ENCODE measurements around the gene PPP1R12B.
"Not testable (repeated sequence)": the region's sequence is repeated elsewhere in the genome, so short reads cannot be mapped to it uniquely, and the experiment has no call there.

GRCh38 chr1:202557662-202558061 lies 209.2 kb downstream of the PPP1R12B start:
- TF ChIP-seq FOS (IDR thresholded peaks at IDR 0.05; ENCODE audit: borderline replicate concordance, insufficient read depth, low read length); EZH2 (IDR thresholded peaks at IDR 0.05; ENCODE audit: borderline replicate concordance, low read depth, low read length, severe bottlenecking); POLR2A (IDR thresholded peaks at IDR 0.05; ENCODE audit: low read depth, low read length); CTCF (IDR thresholded peaks at IDR 0.05; ENCODE audit: extremely low read depth in 1 of 2, insufficient read depth in 1 of 2, low read depth in 1 of 2, low read length in 2 of 2); POLR2AphosphoS5 (IDR thresholded peaks at IDR 0.05; ENCODE audit: insufficient read depth, low read depth, low read length); JUN (IDR thresholded peaks at IDR 0.05; ENCODE audit: borderline replicate concordance, insufficient read depth, insufficient read length, low read depth): not testable (repeated sequence)
